HG03025 (cell line): ENCODE data around the gene GJD3.

Source experiments
- ATAC-seq: cut with Tn5 transposase; IDR thresholded peaks from one replicate; pipeline ENCODE4 v1.9.1; 2021; ENCODE audit warnings: mild to moderate bottlenecking, moderate library complexity; ENCODE audit not compliant: unreplicated experiment, low FRiP score

Gene GJD3

GRCh38 chr17:40315206-40315605 lies 49.3 kb downstream of the GJD3 start:
- ATAC-seq, result no peak

GRCh38 chr17:40314584-40314956 lies 50.0 kb downstream of the GJD3 start:
- no peak for ATAC-seq

- no peak for ATAC-seq
Measured at GRCh38 chr17:40313668-40314583, 50.6 kb downstream of the GJD3 start.
